Measurements from ENCODE around the gene NGLY1. TPM values are rescaled to one million over a fixed set of nuclear protein-coding genes. Genes with fewer than 3 reads are reported as not detected.
A peak's percentile ranks its signal among the peaks of the same experiment; 100 is the strongest.

The NGLY1 gene
- total and polyA plus RNA-seq, 9 of the 15 experiments (the other 6 are each of a cell fraction or from before 2014, with no cell fraction given) = 52.2 to 124 (median 87.6) TPM

DNA sequence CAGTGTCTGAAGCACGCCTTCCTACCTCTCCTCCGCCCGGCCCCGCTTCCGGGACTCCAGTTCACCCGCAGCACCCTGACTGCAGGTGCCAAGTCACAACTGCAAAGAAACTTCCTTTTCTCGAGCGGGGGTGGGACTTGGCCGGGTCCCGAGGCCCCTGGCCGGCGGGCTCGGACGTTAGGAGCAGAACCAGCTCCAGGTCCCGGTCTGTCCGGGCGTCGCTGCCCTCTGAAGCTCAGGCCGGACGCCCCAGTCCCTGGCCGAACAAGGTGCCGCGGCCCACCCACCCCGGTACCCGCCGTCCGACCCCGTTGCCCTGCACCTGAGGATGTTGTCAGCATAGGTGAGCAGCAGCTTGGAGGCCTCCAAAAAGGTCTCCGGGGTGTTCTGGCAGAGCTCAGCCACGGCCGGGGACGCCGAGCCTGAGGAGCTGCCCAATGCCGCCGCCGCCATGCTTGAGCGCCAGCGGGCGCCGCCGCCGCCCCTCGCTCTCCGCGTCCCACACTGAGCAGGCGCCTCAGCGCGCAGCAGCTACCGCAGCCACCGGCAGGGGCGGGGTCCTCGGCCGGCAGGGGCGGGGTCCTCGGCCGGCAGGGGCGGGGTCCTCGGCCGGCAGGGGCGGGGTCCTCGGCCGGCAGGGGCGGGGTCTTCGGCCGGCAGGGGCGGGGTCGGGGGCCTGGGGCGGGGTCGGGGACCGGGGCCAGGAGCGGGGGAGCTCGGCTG lies at the start of gene NGLY1 (continued):
- TF ChIP-seq, protein P1, sequence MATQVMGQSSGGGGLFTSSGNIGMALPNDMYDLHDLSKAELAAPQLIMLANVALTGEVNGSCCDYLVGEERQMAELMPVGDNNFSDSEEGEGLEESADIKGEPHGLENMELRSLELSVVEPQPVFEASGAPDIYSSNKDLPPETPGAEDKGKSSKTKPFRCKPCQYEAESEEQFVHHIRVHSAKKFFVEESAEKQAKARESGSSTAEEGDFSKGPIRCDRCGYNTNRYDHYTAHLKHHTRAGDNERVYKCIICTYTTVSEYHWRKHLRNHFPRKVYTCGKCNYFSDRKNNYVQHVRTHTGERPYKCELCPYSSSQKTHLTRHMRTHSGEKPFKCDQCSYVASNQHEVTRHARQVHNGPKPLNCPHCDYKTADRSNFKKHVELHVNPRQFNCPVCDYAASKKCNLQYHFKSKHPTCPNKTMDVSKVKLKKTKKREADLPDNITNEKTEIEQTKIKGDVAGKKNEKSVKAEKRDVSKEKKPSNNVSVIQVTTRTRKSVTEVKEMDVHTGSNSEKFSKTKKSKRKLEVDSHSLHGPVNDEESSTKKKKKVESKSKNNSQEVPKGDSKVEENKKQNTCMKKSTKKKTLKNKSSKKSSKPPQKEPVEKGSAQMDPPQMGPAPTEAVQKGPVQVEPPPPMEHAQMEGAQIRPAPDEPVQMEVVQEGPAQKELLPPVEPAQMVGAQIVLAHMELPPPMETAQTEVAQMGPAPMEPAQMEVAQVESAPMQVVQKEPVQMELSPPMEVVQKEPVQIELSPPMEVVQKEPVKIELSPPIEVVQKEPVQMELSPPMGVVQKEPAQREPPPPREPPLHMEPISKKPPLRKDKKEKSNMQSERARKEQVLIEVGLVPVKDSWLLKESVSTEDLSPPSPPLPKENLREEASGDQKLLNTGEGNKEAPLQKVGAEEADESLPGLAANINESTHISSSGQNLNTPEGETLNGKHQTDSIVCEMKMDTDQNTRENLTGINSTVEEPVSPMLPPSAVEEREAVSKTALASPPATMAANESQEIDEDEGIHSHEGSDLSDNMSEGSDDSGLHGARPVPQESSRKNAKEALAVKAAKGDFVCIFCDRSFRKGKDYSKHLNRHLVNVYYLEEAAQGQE (IDR thresholded peaks at IDR 0.05; ENCODE audit: borderline replicate concordance) = no peak
- TF ChIP-seq, protein P1 (CRISPR knock-in tag; IDR thresholded peaks at IDR 0.05; ENCODE audit: low read depth) = no peak
- TF ChIP-seq SRF (CRISPR knock-in tag; IDR thresholded peaks at IDR 0.05) (0 out of 4 replicates have a peak, but pooled peaks of 1 of the 2 experiments have one; percentile 44), HDAC2 (IDR thresholded peaks at IDR 0.05) (peak; percentile 43; the same call in 1 of the 2 replicates), FOXM1 (IDR thresholded peaks at IDR 0.05; ENCODE audit: low read depth) (0 out of 2 replicates have a peak, but pooled peaks have one; percentile 6), FOXM1 (CRISPR knock-in tag; IDR thresholded peaks at IDR 0.05; ENCODE audit: low read depth) (no peak; the same call in 1 of the 2 replicates), TEAD4 (IDR thresholded peaks at IDR 0.05; ENCODE audit: low read length) (0 out of 2 replicates have a peak, but pooled peaks have one; percentile 3), TEAD4 (CRISPR knock-in tag; IDR thresholded peaks at IDR 0.05; ENCODE audit: borderline replicate concordance) (no peak), BHLHE40 (IDR thresholded peaks at IDR 0.05; ENCODE audit: low read length) (peak; percentile 48), ZSCAN32 (CRISPR knock-in tag; IDR thresholded peaks at IDR 0.05) (no peak), POLR2H (tag; IDR thresholded peaks at IDR 0.05; ENCODE audit: low read depth) (peak; percentile 83), XRCC5 (IDR thresholded peaks at IDR 0.05; ENCODE audit: low read depth, low read length) (0 out of 2 replicates have a peak, but pooled peaks have one; percentile 69), GTF2E2 (tag; IDR thresholded peaks at IDR 0.05) (peak; percentile 86), BCOR (IDR thresholded peaks at IDR 0.05) (no peak; the same call in 1 of the 2 replicates), CREB1 (IDR thresholded peaks at IDR 0.05) (peak; percentile 37; the same call in 1 of the 2 replicates), CREB1 (CRISPR knock-in tag; IDR thresholded peaks at IDR 0.05) (0 out of 2 replicates have a peak, but pooled peaks have one; percentile 26)
- TF ChIP-seq, protein P2, sequence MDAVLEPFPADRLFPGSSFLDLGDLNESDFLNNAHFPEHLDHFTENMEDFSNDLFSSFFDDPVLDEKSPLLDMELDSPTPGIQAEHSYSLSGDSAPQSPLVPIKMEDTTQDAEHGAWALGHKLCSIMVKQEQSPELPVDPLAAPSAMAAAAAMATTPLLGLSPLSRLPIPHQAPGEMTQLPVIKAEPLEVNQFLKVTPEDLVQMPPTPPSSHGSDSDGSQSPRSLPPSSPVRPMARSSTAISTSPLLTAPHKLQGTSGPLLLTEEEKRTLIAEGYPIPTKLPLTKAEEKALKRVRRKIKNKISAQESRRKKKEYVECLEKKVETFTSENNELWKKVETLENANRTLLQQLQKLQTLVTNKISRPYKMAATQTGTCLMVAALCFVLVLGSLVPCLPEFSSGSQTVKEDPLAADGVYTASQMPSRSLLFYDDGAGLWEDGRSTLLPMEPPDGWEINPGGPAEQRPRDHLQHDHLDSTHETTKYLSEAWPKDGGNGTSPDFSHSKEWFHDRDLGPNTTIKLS (IDR thresholded peaks at IDR 0.05; ENCODE audit: borderline replicate concordance, low read depth) = peak; percentile 65; the same call in 1 of the 2 replicates
- TF ChIP-seq, protein P3, sequence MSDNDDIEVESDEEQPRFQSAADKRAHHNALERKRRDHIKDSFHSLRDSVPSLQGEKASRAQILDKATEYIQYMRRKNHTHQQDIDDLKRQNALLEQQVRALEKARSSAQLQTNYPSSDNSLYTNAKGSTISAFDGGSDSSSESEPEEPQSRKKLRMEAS (CRISPR knock-in tag; IDR thresholded peaks at IDR 0.05) = peak; percentile 56; the same call in 1 of the 2 replicates
